OCI-LY3 (cell line): ENCODE results near the gene GRID1.

Source experiments
- H2AFZ ChIP-seq: fragments of 200-600, 300-600 bp; shearing (Covaris generic); 2 replicates; pipeline ENCODE4 v1.6.0; 2014; ENCODE audit warnings: antibody characterized with exemption, low read depth, low read length
- H3K27ac ChIP-seq: fragments of 200-600, 300-600 bp; sonication (generic); 2 replicates; pipeline ENCODE4 v1.5.1; 2014; ENCODE audit warnings: mild to moderate bottlenecking, low read length, moderate library complexity, mixed read lengths
- H3K27me3 ChIP-seq: fragments of 200-600, 300-600 bp; sonication (generic); 2 replicates; pipeline ENCODE4 v1.6.1; 2014; ENCODE audit warnings: low read depth, low read length, mixed read lengths
- H3K36me3 ChIP-seq: fragments of 200-600, 300-600 bp; sonication (generic); replicated peaks from 2 replicates; pipeline ENCODE3; 2014; ENCODE audit warnings: low read depth, low read length, mixed read lengths
- H3K4me1 ChIP-seq: fragments of 300-600, 200-600 bp; sonication (generic); 2 replicates; pipeline ENCODE4 v1.6.1; 2014; ENCODE audit warnings: low read length, mixed read lengths
- H3K4me2 ChIP-seq: fragments of 200-600, 300-600 bp; sonication (generic); 2 replicates; pipeline ENCODE4 v1.6.1; 2014; ENCODE audit warnings: low read length, mixed read lengths
- H3K4me3 ChIP-seq: fragments of 300-600, 200-600 bp; sonication (generic); 2 replicates; pipeline ENCODE4 v1.5.1; 2014; ENCODE audit warnings: antibody characterized with exemption, mild to moderate bottlenecking, low read length, moderate library complexity
- H3K79me2 ChIP-seq: fragments of 300-600, 200-600 bp; shearing (Covaris generic); 2 replicates; pipeline ENCODE4 v1.6.1; 2014; ENCODE audit warnings: mild to moderate bottlenecking, low read length, mixed read lengths
- H3K9ac ChIP-seq: fragments of 300-600, 200-600 bp; shearing (Covaris generic); 2 replicates; pipeline ENCODE4 v1.6.0; 2014; ENCODE audit warnings: mild to moderate bottlenecking, low read length, moderate library complexity
- H3K9me3 ChIP-seq: fragments of 200-600, 300-600 bp; shearing (Covaris generic); 2 replicates; pipeline ENCODE4 v1.6.1; 2014; ENCODE audit warnings: low read length, mixed read lengths; ENCODE audit not compliant: insufficient read depth
- H4K20me1 ChIP-seq: fragments of 200-600, 300-600 bp; sonication (generic); 2 replicates; pipeline ENCODE4 v1.6.1; 2016; ENCODE audit warnings: low read length, mixed read lengths; ENCODE audit not compliant: insufficient read depth
- CTCF ChIP-seq: fragments of 200-600, 300-600 bp; sonication (generic); IDR thresholded peaks from 2 replicates; pipeline ENCODE4 v1.5.1; 2014; ENCODE audit warnings: antibody characterized with exemption, low read length, low read depth
- EZH2phosphoT487 ChIP-seq: fragments of 200-600 bp; shearing (Covaris generic); IDR thresholded peaks from 2 replicates; pipeline ENCODE4 v1.6.1; 2018; ENCODE audit warnings: antibody characterized with exemption, mixed run types, low read depth

GRID1 gene

GRCh38 chr10:86368046-86368445 is 1.5 kb upstream of the GRID1 start:
- no peak for TF ChIP-seq CTCF
- no peak for TF ChIP-seq EZH2phosphoT487
- Histone ChIP-seq H3K9me3 (no peaks in the 10 kb centered on the region), H3K27me3 (no peaks in the 10 kb centered on the region), H3K79me2 (no peaks in the 10 kb centered on the region), H3K4me3 (no peak overlapping the region), H3K4me1 (no peaks in the 10 kb centered on the region), H3K36me3 (no peaks in the 10 kb centered on the region), H4K20me1 (no peaks in the 10 kb centered on the region), H3K27ac (no peak overlapping the region), H3K4me2 (no peak overlapping the region), H2AFZ (no peak overlapping the region), H3K9ac (no peak overlapping the region)

GRCh38 chr10:86367152-86367951 is 757 bp upstream of the GRID1 start:
- TF ChIP-seq CTCF = no peak
- no peak for TF ChIP-seq EZH2phosphoT487
- H3K27ac ChIP-seq = no peak overlapping the region
- no peaks in the 10 kb centered on the region for H3K36me3 ChIP-seq
- H3K9me3 ChIP-seq = no peaks in the 10 kb centered on the region
- no peak overlapping the region for H3K4me2 ChIP-seq
- H3K27me3 ChIP-seq = no peaks in the 10 kb centered on the region
- no peak overlapping the region for H3K9ac ChIP-seq
- no peaks in the 10 kb centered on the region for H4K20me1 ChIP-seq
- no peak overlapping the region for H3K4me3 ChIP-seq
- no peaks in the 10 kb centered on the region for H3K4me1 ChIP-seq
- H2AFZ ChIP-seq = no peak overlapping the region
- H3K79me2 ChIP-seq = no peaks in the 10 kb centered on the region

- no peak for TF ChIP-seq EZH2phosphoT487
- no peak for TF ChIP-seq CTCF
- H3K36me3 ChIP-seq = no peaks in the 10 kb centered on the region
- H3K4me2 ChIP-seq = no peak overlapping the region
- H3K79me2 ChIP-seq = no peaks in the 10 kb centered on the region
- H3K9ac ChIP-seq = no peak overlapping the region
- no peaks in the 10 kb centered on the region for H4K20me1 ChIP-seq
- no peaks in the 10 kb centered on the region for H3K4me1 ChIP-seq
- no peak overlapping the region for H3K27ac ChIP-seq
- H3K9me3 ChIP-seq = no peaks in the 10 kb centered on the region
- H3K4me3 ChIP-seq = no peak overlapping the region
- no peaks in the 10 kb centered on the region for H3K27me3 ChIP-seq
- H2AFZ ChIP-seq = no peak overlapping the region
Observed at GRCh38 chr10:86366902-86367151, 232 bp upstream of the GRID1 start.

- Histone ChIP-seq H3K4me3 (no peak overlapping the region), H3K27ac (no peak overlapping the region), H3K36me3 (no peaks in the 10 kb centered on the region), H3K9ac (no peak overlapping the region), H3K4me1 (peaks cover 6% of the 10 kb centered on the region), H3K79me2 (no peaks in the 10 kb centered on the region), H2AFZ (no peak overlapping the region), H3K9me3 (no peaks in the 10 kb centered on the region), H3K27me3 (no peaks in the 10 kb centered on the region), H3K4me2 (no peak overlapping the region), H4K20me1 (no peaks in the 10 kb centered on the region)
- TF ChIP-seq EZH2phosphoT487 (no peak), CTCF (no peak)
Observed at GRCh38 chr10:86365346-86366032, 1.1 kb downstream of the GRID1 start.
